SK-N-SH treated with all-trans-retinoic acid at 6 μM for 48 hours (cell line): Measurements from ENCODE around the gene PDSS1.

Experiments used
- BACH2 ChIP-seq: fragments of 250-450 bp; sonication (Bioruptor Pico); IDR thresholded peaks from 2 replicates; pipeline ENCODE4 v1.9.0; 2021; ENCODE audit warnings: mild to moderate bottlenecking, borderline replicate concordance
- CREB5 ChIP-seq: fragments of 250-450 bp; sonication (Bioruptor Pico); IDR thresholded peaks from 2 replicates; pipeline ENCODE4 v1.5.1; 2020; ENCODE audit warnings: low read depth, mild to moderate bottlenecking, moderate library complexity
- CSRNP3 ChIP-seq: fragments of 250-450 bp; sonication (Bioruptor Pico); IDR thresholded peaks from 2 replicates; pipeline ENCODE4 v1.5.1; 2021; ENCODE audit warnings: mild to moderate bottlenecking, moderate library complexity
- GLIS3 ChIP-seq: fragments of 250-450 bp; sonication (Bioruptor Pico); IDR thresholded peaks from 2 replicates; pipeline ENCODE4 v1.5.0; 2020; ENCODE audit warnings: mild to moderate bottlenecking, moderate library complexity
- OSR1 ChIP-seq: fragments of 250-450 bp; sonication (Bioruptor Pico); IDR thresholded peaks from 2 replicates; pipeline ENCODE4 v1.8.0; 2022; ENCODE audit warnings: moderate library complexity, mild to moderate bottlenecking, inconsistent platforms
- PATZ1 ChIP-seq: fragments of 250-450 bp; sonication (Bioruptor Pico); IDR thresholded peaks from 2 replicates; pipeline ENCODE4 v1.8.0; 2020; ENCODE audit warnings: mild to moderate bottlenecking, moderate library complexity, borderline replicate concordance
- POU6F1 ChIP-seq: fragments of 250-450 bp; sonication (Bioruptor Pico); IDR thresholded peaks from 2 replicates; pipeline ENCODE4 v1.8.0; 2021; ENCODE audit warnings: low read depth, mild to moderate bottlenecking, moderate library complexity, borderline replicate concordance
- PPARA ChIP-seq: fragments of 250-450 bp; sonication (Bioruptor Pico); IDR thresholded peaks from 2 replicates; pipeline ENCODE4 v1.5.0; 2020; ENCODE audit warnings: mild to moderate bottlenecking, borderline replicate concordance
- RARB ChIP-seq: fragments of 250-450 bp; sonication (Bioruptor Pico); IDR thresholded peaks from 2 replicates; pipeline ENCODE4 v1.8.0; 2021; ENCODE audit warnings: mild to moderate bottlenecking, moderate library complexity
- TCF4 ChIP-seq: fragments of 250-450 bp; sonication (Bioruptor Pico); IDR thresholded peaks from 2 replicates; pipeline ENCODE4 v1.8.0; 2021; ENCODE audit warnings: mild to moderate bottlenecking, moderate library complexity, borderline replicate concordance
- TSHZ2 ChIP-seq: fragments of 250-450 bp; sonication (Bioruptor Pico); IDR thresholded peaks from 2 replicates; pipeline ENCODE4 v1.5.0; 2020; ENCODE audit warnings: mild to moderate bottlenecking, moderate library complexity
- ZC3H10 ChIP-seq: fragments of 250-450 bp; sonication (Bioruptor Pico); IDR thresholded peaks from 2 replicates; pipeline ENCODE4 v1.5.1; 2021; ENCODE audit warnings: mild to moderate bottlenecking, moderate library complexity
- ZNF70 ChIP-seq: fragments of 450-650 bp; formaldehyde crosslinking; IDR thresholded peaks from 2 replicates; pipeline ENCODE4 v1.5.0; 2020; ENCODE audit warnings: mild to moderate bottlenecking, moderate library complexity
- ZNF8 ChIP-seq: fragments of 450-650 bp; formaldehyde crosslinking; IDR thresholded peaks from 2 replicates; pipeline ENCODE4 v1.5.0; 2020; ENCODE audit warnings: mild to moderate bottlenecking, moderate library complexity

GRCh38 chr10:26679588-26679987, 17.9 kb upstream of the PDSS1 start:
- TF ChIP-seq PATZ1 (CRISPR knock-in tag) (no peak), CREB5 (CRISPR knock-in tag) (no peak), BACH2 (CRISPR knock-in tag) (no peak), TCF4 (CRISPR knock-in tag) (no peak), OSR1 (CRISPR knock-in tag) (no peak), CSRNP3 (CRISPR knock-in tag) (no peak), RARB (CRISPR knock-in tag) (no peak), ZC3H10 (CRISPR knock-in tag) (no peak), PPARA (CRISPR knock-in tag) (no peak), ZNF8 (CRISPR knock-in tag) (no peak), GLIS3 (no peak), ZNF70 (CRISPR knock-in tag) (no peak), POU6F1 (no peak), TSHZ2 (CRISPR knock-in tag) (no peak)
